GM21367 (cell line): Measurements from ENCODE around the gene CTSO.
A peak's percentile ranks its signal among the peaks of the same experiment; 100 is the strongest.
"Not testable (repeated sequence)": the region's sequence is repeated elsewhere in the genome, so short reads cannot be mapped to it uniquely, and the experiment has no call there.

Source experiments
- ATAC-seq: cut with Tn5 transposase; IDR thresholded peaks from one replicate; pipeline ENCODE4 v1.9.1; 2021; ENCODE audit not compliant: unreplicated experiment

Gene CTSO

DNA sequence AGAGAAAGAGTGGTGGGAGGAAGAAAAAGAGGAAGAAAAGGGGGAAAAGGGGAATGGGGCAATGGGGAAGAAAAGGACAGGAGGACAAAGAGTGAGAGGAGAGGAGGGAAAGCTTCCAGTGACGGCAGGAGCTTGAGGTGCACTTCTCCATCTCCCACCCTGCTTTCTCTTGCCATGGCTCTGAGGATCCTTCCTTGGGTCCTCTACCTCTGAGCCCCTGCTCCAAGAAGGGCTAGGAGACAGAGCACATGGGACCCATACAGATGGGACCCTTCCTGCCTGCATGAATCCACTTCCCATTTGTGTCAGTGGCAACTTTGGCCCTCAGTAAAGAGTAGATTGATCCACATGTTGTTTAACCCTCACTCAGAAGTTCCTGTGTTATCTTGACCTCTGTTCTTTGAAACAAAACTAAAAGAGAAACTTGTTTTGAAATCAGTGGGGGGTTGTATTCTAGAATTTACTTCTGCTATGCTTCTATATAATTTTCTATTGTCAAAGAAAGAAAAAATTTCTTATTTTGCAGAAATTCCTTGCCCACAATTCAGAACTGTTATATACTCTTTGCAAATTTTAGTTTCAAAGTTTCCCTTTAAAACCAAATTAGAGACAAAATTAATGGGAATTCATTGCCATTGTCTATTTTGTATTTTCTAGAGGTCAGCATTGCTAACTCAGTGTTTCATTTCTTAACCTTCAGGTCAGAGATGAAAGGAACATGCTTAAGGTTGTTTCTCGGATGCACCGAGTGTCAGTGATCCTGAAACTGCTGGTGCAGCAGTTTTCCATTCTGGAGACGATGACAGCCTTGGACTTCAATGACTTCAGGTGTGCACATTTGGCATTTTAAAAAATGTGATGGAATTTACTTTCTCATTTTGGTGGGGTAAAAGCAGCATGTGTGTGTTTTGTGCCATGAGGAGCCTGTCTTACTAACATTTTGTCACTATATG lies 45.2 kb downstream of the CTSO start:
- no peak for ATAC-seq

- no peak for ATAC-seq
These were observed 46.1 kb downstream of the CTSO start for GRCh38 chr4:155907556-155907955.

DNA sequence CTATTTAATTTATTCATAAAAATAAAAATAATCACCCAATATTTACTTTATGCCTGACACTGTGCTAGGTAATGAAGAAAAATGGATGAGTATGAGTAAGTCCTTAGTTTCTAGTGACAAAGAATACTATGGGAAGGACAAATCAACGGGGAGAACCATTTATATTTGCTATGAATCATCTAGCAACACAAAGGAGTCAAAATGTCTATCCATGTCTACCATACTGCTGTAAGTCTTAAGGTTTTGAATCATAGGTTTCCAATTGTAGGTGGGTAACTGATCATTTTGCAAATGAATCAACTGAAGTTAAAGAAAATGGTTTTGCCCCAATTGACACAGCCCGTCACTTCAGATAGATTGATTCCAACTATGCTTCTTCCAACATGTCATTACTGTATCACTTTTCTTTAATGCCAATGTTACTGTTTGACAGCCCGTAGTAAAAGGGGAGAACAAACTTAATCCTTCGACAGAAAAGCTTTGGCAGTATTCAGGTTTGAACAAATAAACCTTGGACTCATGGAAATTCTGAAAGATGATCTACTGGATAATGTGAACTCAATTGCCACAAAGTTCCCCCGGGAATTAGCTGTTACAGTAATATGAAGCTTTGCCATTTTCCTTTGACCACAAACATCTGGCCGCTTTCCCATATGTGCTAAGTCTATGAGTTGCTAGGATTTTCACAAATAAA lies 47.0 kb downstream of the CTSO start:
- no peak for ATAC-seq

DNA sequence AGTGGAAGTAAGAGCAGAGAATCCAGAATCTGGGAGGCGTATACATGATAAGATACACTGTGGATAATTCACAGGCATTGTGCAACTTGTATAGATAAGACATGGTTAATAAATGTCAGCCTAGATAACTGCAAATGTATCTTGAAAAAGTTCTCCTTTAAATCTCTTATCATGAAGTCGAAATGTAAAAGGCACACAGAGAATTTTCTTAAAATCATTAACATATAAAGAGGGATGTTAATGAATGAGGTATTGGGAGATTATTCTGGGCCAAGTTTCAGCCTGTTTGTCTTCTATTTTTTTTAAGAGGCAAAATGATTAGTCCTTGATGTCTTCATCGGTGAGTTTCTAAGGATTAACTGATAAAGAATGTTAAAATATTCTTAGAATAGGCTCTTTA lies 49.3 kb downstream of the CTSO start:
- no peak for ATAC-seq

- no peak for ATAC-seq
These were observed 50.2 kb downstream of the CTSO start, which contains the start of gene TDO2 for GRCh38 chr4:155903453-155903852. TSS of gene TDO2 (plus strand) at chr4:155903696. CDS start at chr4:155903759, 63 bp downstream.

DNA sequence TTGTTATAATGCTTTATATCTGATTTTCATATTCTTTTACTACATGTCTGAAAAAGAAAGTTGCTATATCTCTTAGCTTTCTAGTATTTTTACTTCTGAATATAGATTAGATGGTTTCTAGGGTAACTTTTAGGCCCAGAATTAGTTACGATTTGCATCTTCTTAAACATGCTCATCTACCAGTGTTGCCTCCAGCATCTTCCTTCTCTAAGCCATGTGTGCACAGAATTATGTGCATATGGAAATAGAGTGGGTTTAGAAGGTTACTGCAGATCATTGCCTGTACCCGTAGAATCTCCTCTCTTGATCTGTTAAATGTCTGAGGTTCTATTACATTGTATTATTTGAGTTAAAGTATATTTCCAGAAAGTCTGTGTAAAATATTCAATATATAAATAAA lies 52.7 kb downstream of the CTSO start:
- ATAC-seq, result no peak

DNA sequence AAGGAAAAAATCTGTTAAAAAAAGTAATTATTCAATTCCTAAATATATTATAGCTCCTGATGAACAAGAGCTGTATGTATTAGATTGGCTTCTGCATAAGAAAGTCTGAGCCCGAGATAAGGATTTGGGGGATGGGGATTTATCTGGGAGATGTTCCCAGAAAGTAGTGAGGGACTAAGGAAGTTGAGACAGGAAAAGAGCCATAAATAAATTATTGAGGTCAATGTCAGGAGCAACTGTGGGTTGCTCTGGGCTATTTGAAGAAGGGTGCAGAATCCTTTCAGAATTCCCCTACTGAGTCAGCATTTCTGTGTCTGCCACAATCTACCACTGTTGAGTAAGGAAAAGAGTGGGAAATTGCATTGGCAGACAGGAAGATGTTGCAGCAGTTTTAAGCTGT lies 53.3 kb downstream of the CTSO start:
- ATAC-seq, result no peak

DNA sequence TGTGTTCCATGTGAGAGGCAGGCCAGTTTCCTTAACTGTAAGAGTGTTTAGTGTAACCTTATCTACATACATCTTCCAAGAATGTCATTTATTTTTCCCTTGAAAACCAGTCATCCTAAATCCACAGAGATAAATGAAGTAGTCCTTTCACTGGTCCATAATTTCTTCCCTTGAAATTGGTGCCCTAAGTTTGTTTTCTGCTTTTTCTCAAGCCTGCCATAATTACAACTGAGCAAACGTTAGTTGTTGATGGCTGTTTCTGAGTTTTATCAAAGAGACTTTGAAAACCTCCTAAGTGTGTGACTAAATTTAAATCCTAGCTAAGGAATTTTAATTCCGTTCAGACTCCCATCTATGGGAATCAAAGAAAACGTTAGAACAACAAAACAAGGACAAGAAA lies 53.8 kb downstream of the CTSO start:
- ATAC-seq, result no peak

DNA sequence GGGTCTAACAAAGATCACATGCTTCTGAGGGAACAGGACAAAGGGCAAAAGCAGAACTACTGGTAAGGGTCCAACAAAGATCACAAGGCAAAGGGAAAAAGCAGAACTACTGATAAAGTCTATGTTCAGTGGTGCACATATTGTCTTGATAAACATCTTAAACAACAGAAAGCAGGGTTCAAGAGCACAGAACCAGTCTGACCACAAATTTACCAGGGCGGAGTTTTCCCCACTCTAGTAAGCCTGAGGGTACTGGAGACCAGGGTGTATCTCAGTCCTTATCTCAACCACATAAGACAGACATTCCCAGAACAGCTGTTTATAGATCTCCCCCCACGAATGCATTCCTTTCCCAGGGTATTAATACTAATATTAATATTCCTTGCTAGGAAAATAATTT lies 55.3 kb downstream of the CTSO start:
- ATAC-seq, result not testable (repeated sequence)

DNA sequence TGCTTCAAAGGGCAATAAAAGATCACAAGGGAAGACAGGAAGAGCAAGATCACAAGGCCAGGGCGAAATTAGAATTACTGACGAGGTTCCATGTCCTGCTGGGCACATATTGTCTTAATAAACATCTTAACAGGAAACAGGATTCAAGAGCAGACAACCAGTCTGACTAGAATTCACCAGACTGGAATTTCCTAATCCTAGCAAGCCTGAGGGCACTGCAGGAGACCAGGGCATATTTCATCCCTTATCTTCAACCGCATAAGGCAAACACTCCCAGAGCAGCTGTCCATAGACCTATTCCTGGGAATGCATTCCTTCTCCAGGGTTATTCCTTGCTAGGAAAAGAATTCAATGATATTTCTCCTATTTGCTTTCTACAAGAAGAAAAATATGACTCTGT lies 62.6 kb downstream of the CTSO start:
- ATAC-seq, result no peak

- ATAC-seq, result no peak
These were observed 63.7 kb downstream of the CTSO start for GRCh38 chr4:155889946-155890345.

- peak; percentile 60 for ATAC-seq
These were observed 64.5 kb downstream of the CTSO start for GRCh38 chr4:155889031-155889793.

GRCh38 chr4:155887847-155888570 lies 65.7 kb downstream of the CTSO start:
- no peak for ATAC-seq

- no peak for ATAC-seq
These were observed 66.6 kb downstream of the CTSO start for GRCh38 chr4:155887045-155887444.

DNA sequence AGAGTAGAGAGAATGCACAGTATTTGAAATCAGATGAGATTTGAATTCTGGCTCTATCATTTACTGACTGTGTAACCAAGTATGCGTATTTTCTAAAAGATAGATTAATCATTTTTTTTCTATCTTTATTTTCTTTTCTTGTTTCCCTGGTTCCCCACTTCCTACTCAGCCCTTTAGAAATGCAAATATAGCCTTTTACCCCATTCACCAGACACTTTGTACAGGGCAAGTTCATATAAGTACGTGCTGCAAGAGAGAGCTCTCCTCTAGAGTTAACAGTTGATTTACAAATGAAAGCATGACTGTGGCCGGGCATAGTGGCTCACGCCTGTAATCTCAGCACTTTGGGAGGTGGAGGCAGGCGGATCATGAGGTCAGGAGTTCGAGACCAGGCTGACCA lies 68.0 kb downstream of the CTSO start:
- no peak for ATAC-seq

GRCh38 chr4:155883895-155884294 lies 69.8 kb downstream of the CTSO start:
- ATAC-seq, result no peak

- no peak for ATAC-seq
These were observed 72.1 kb downstream of the CTSO start for GRCh38 chr4:155881555-155881954.

GRCh38 chr4:155879767-155880166 lies 73.9 kb downstream of the CTSO start:
- no peak for ATAC-seq

DNA sequence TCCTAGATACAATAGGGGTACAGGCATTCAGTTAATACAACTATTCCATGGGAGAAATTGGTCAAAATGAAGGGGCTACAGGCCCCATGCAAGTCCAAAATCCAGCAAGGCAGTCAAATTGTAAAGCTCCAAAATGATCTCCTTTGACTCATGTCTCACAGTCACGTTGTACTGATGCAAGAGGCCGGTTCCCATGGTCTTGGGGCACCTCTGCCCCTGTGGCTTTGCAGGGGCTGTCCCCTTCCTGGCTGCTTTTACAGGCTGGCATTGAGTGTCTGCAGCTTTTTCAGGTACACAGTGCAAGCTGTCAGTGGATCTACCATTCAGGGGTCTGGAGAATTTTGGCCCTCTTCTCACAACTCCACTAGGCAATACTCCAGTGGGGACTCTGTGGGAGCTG lies 75.1 kb downstream of the CTSO start:
- ATAC-seq, result no peak

DNA sequence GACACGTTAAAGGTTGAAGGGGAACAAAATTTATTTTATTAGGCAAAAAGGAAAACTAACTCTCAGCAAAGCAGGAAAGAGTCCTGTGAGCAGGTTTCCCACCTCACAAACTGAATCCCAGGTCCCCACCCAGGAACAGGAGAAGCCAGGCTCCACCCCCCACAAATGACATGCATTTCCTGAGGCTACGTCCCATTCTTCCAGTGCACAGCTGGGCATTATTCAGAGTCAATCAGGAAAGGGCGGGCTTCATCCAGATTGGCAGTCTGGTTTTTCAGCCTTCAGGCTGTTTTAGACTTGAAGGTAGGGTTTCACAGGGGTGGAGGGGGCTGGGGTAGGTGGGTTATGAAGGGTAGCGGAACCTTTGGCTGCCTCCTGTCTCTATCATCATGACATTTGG lies 75.7 kb downstream of the CTSO start:
- ATAC-seq, result no peak

GRCh38 chr4:155875878-155876277 lies 77.8 kb downstream of the CTSO start:
- ATAC-seq, result no peak
